ENCODE results near the gene APOA5. TPM values are rescaled to one million over a fixed set of nuclear protein-coding genes. Genes with fewer than 3 reads are reported as not detected.

The APOA5 gene
- total RNA-seq, 2 donors from 2014 or later = not detected

DNA sequence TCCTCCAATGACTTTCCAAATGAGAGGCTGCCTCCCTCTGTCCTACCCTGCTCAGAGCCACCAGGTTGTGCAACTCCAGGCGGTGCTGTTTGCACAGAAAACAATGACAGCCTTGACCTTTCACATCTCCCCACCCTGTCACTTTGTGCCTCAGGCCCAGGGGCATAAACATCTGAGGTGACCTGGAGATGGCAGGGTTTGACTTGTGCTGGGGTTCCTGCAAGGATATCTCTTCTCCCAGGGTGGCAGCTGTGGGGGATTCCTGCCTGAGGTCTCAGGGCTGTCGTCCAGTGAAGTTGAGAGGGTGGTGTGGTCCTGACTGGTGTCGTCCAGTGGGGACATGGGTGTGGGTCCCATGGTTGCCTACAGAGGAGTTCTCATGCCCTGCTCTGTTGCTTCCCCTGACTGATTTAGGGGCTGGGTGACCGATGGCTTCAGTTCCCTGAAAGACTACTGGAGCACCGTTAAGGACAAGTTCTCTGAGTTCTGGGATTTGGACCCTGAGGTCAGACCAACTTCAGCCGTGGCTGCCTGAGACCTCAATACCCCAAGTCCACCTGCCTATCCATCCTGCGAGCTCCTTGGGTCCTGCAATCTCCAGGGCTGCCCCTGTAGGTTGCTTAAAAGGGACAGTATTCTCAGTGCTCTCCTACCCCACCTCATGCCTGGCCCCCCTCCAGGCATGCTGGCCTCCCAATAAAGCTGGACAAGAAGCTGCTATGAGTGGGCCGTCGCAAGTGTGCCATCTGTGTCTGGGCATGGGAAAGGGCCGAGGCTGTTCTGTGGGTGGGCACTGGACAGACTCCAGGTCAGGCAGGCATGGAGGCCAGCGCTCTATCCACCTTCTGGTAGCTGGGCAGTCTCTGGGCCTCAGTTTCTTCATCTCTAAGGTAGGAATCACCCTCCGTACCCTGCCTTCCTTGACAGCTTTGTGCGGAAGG is 40.9 kb upstream of the APOA5 start:
- no peaks in the 10 kb centered on the region for H3K36me3 Mint-ChIP-seq (ENCODE audit: low read depth)
- no peak for ATAC-seq
- no peak overlapping the region for H3K4me3 Mint-ChIP-seq
- no peak overlapping the region for H3K27ac Mint-ChIP-seq
- H3K27me3 Mint-ChIP-seq = no peaks in the 10 kb centered on the region
- no peaks in the 10 kb centered on the region for H3K9me3 ChIP-seq (ENCODE audit: control insufficient read depth, low read length, poor library complexity, severe bottlenecking)
- no peak for DNase-seq
- H3K4me1 Mint-ChIP-seq = peaks cover 8% of the 10 kb centered on the region

- no peaks in the 10 kb centered on the region for H3K27me3 Mint-ChIP-seq
- DNase-seq = no peak
- ATAC-seq = no peak
- no peak overlapping the region for H3K4me3 Mint-ChIP-seq
- H3K36me3 Mint-ChIP-seq (ENCODE audit: low read depth) = no peaks in the 10 kb centered on the region
- no peak overlapping the region for H3K27ac Mint-ChIP-seq
- H3K4me1 Mint-ChIP-seq = peaks cover 8% of the 10 kb centered on the region
- H3K9me3 ChIP-seq (ENCODE audit: control insufficient read depth, low read length, poor library complexity, severe bottlenecking) = no peaks in the 10 kb centered on the region
Observed at GRCh38 chr11:116831790-116832349, 40.2 kb upstream of the APOA5 start.

DNA sequence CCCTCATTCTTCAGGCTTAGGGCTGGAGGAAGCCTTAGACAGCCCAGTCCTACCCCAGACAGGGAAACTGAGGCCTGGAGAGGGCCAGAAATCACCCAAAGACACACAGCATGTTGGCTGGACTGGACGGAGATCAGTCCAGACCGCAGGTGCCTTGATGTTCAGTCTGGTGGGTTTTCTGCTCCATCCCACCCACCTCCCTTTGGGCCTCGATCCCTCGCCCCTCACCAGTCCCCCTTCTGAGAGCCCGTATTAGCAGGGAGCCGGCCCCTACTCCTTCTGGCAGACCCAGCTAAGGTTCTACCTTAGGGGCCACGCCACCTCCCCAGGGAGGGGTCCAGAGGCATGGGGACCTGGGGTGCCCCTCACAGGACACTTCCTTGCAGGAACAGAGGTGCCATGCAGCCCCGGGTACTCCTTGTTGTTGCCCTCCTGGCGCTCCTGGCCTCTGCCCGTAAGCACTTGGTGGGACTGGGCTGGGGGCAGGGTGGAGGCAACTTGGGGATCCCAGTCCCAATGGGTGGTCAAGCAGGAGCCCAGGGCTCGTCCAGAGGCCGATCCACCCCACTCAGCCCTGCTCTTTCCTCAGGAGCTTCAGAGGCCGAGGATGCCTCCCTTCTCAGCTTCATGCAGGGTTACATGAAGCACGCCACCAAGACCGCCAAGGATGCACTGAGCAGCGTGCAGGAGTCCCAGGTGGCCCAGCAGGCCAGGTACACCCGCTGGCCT is 38.7 kb upstream of the APOA5 start:
- peaks cover 5% of the 10 kb centered on the region for H3K4me1 Mint-ChIP-seq
- no peaks in the 10 kb centered on the region for H3K27me3 Mint-ChIP-seq
- ATAC-seq (no peak), DNase-seq (no peak)
- no peak overlapping the region for H3K4me3 Mint-ChIP-seq
- no peak overlapping the region for H3K27ac Mint-ChIP-seq
- H3K36me3 Mint-ChIP-seq (ENCODE audit: low read depth) = no peaks in the 10 kb centered on the region
- H3K9me3 ChIP-seq (ENCODE audit: control insufficient read depth, low read length, poor library complexity, severe bottlenecking) = no peaks in the 10 kb centered on the region

DNA sequence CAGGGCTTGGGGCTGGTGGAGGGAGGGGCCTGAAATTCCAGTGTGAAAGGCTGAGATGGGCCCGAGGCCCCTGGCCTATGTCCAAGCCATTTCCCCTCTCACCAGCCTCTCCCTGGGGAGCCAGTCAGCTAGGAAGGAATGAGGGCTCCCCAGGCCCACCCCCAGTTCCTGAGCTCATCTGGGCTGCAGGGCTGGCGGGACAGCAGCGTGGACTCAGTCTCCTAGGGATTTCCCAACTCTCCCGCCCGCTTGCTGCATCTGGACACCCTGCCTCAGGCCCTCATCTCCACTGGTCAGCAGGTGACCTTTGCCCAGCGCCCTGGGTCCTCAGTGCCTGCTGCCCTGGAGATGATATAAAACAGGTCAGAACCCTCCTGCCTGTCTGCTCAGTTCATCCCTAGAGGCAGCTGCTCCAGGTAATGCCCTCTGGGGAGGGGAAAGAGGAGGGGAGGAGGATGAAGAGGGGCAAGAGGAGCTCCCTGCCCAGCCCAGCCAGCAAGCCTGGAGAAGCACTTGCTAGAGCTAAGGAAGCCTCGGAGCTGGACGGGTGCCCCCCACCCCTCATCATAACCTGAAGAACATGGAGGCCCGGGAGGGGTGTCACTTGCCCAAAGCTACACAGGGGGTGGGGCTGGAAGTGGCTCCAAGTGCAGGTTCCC is 38.0 kb upstream of the APOA5 start, which contains the start of gene APOC3:
TSS of gene APOC3 (plus strand) at position 383 of the 659 bp plus-strand sequence. CDS start 676 bp downstream, outside the sequence.
- DNase-seq = no peak
- H3K4me1 Mint-ChIP-seq = peaks cover under 1% of the 10 kb centered on the region
- ATAC-seq = no peak
- no peak within 1 kb of the TSS for H3K4me3 Mint-ChIP-seq
- no peaks in the 10 kb centered on the region for H3K36me3 Mint-ChIP-seq (ENCODE audit: low read depth)
- H3K27me3 Mint-ChIP-seq = no peaks in the 10 kb centered on the region
- no peaks in the 10 kb centered on the region for H3K9me3 ChIP-seq (ENCODE audit: control insufficient read depth, low read length, poor library complexity, severe bottlenecking)
- H3K27ac Mint-ChIP-seq = no peak within 1 kb of the TSS

GRCh38 chr11:116828632-116829524 is 37.2 kb upstream of the APOA5 start:
- H3K27ac Mint-ChIP-seq = no peak overlapping the region
- no peaks in the 10 kb centered on the region for H3K9me3 ChIP-seq (ENCODE audit: control insufficient read depth, low read length, poor library complexity, severe bottlenecking)
- H3K27me3 Mint-ChIP-seq = no peaks in the 10 kb centered on the region
- no peaks in the 10 kb centered on the region for H3K36me3 Mint-ChIP-seq (ENCODE audit: low read depth)
- H3K4me1 Mint-ChIP-seq = no peaks in the 10 kb centered on the region
- ATAC-seq = no peak
- no peak for DNase-seq
- no peak overlapping the region for H3K4me3 Mint-ChIP-seq

DNA sequence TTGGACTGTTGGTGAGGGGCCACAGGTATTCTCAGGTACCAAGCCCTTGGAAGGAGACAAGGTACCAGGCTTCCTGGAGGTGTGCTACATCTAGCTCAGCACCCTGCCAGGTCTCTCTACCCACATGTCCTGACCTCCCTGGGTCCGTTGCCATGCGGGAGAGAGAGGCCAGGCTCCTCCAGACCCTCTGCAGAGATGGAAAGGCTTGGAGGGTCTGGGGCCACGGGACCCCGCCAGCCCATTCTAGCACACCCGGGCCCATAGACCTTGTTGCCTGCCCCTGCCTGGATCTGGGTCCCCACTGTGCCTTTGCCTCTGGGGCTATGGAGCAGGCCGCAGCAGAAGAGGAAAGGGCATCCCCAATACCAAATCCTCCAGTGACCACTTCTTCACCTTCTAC is 35.8 kb upstream of the APOA5 start:
- no peaks in the 10 kb centered on the region for H3K9me3 ChIP-seq (ENCODE audit: control insufficient read depth, low read length, poor library complexity, severe bottlenecking)
- no peaks in the 10 kb centered on the region for H3K36me3 Mint-ChIP-seq (ENCODE audit: low read depth)
- no peaks in the 10 kb centered on the region for H3K27me3 Mint-ChIP-seq
- H3K4me1 Mint-ChIP-seq = no peaks in the 10 kb centered on the region
- ATAC-seq (no peak), DNase-seq (no peak)
- H3K27ac Mint-ChIP-seq = no peak overlapping the region
- no peak overlapping the region for H3K4me3 Mint-ChIP-seq

DNA sequence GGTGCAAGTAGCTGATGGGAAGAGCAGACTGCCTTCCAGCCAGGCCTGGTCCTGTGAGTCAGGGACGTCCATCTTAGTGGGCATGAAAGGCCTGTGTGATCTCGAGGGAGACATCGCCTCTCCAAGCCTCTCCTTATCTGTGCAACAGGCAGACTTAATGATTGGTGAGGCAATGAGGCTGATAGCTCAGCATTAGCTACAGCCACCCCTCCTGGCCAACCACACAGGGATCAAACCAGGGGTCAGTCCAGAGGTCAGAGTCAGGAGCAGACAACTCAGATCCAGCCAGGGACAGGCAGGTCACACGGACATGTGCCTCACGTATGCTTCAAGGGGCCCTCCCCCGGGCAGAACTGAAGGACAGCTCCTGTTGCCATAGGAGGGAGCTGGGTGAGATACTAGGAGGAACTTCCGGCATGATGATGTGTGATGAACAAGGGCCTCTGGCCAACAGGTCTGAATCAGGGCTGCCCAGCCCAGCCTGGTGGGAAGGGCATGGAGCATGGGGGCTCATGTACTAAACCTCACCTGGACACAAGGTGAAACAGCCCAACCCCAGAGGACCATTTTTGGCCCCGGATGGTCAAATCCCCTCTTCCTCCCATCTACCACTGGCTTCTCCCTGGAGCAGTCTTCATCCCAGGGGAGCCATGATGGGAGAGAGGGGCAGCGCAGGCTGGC is 35.2 kb upstream of the APOA5 start:
- ATAC-seq (no peak), DNase-seq (no peak)
- H3K27ac Mint-ChIP-seq = no peak overlapping the region
- H3K4me1 Mint-ChIP-seq = no peaks in the 10 kb centered on the region
- H3K27me3 Mint-ChIP-seq = no peaks in the 10 kb centered on the region
- no peaks in the 10 kb centered on the region for H3K9me3 ChIP-seq (ENCODE audit: control insufficient read depth, low read length, poor library complexity, severe bottlenecking)
- no peaks in the 10 kb centered on the region for H3K36me3 Mint-ChIP-seq (ENCODE audit: low read depth)
- H3K4me3 Mint-ChIP-seq = no peak overlapping the region

GRCh38 chr11:116825854-116826750 is 34.4 kb upstream of the APOA5 start:
- DNase-seq = no peak
- H3K9me3 ChIP-seq (ENCODE audit: control insufficient read depth, low read length, poor library complexity, severe bottlenecking) = no peaks in the 10 kb centered on the region
- H3K36me3 Mint-ChIP-seq (ENCODE audit: low read depth) = no peaks in the 10 kb centered on the region
- no peak overlapping the region for H3K27ac Mint-ChIP-seq
- ATAC-seq = no peak
- H3K4me3 Mint-ChIP-seq = no peak overlapping the region
- H3K27me3 Mint-ChIP-seq = no peaks in the 10 kb centered on the region
- no peaks in the 10 kb centered on the region for H3K4me1 Mint-ChIP-seq

GRCh38 chr11:116825434-116825833 is 33.8 kb upstream of the APOA5 start:
- Mint-ChIP-seq H3K27me3 (no peaks in the 10 kb centered on the region), H3K4me3 (no peak overlapping the region), H3K36me3 (ENCODE audit: low read depth) (no peaks in the 10 kb centered on the region), H3K4me1 (no peaks in the 10 kb centered on the region), H3K27ac (no peak overlapping the region)
- ATAC-seq (no peak), DNase-seq (no peak)
- no peaks in the 10 kb centered on the region for H3K9me3 ChIP-seq (ENCODE audit: control insufficient read depth, low read length, poor library complexity, severe bottlenecking)

GRCh38 chr11:116823031-116823843 is 31.6 kb upstream of the APOA5 start, which contains the start of gene APOA4:
APOA4 (minus strand) TSS chr11:116823304; CDS start chr11:116823191, 113 bp downstream.
- H3K4me1 Mint-ChIP-seq = no peaks in the 10 kb centered on the region
- H3K27ac Mint-ChIP-seq = no peak within 1 kb of the TSS
- no peaks in the 10 kb centered on the region for H3K36me3 Mint-ChIP-seq (ENCODE audit: low read depth)
- H3K27me3 Mint-ChIP-seq = no peaks in the 10 kb centered on the region
- no peak for ATAC-seq
- DNase-seq = no peak
- no peaks in the 10 kb centered on the region for H3K9me3 ChIP-seq (ENCODE audit: control insufficient read depth, low read length, poor library complexity, severe bottlenecking)
- H3K4me3 Mint-ChIP-seq = no peak within 1 kb of the TSS
